GM04503 (cell line): Measurements from ENCODE around the gene CORO2B.

ENCODE experiments used
- DNase-seq: peaks from one replicate; pipeline ENCODE4 v3.0.0-alpha.2; 2012; ENCODE audit warnings: low read depth

Gene CORO2B

GRCh38 chr15:68650901-68651709 is 72.3 kb downstream of the CORO2B start:
- DNase-seq, result no peak

GRCh38 chr15:68651916-68652525 is 73.2 kb downstream of the CORO2B start:
- DNase-seq, result no peak

- DNase-seq, result no peak
Measured at GRCh38 chr15:68653031-68653635, 74.3 kb downstream of the CORO2B start.

- DNase-seq, result no peak
Measured at GRCh38 chr15:68653801-68654200, 75.0 kb downstream of the CORO2B start.

- no peak for DNase-seq
Measured at GRCh38 chr15:68654786-68655560, 76.2 kb downstream of the CORO2B start.

- DNase-seq, result no peak
Measured at GRCh38 chr15:68655686-68656437, 77.1 kb downstream of the CORO2B start.

GRCh38 chr15:68656438-68656739 is 77.6 kb downstream of the CORO2B start:
- no peak for DNase-seq

GRCh38 chr15:68658151-68658550 is 79.4 kb downstream of the CORO2B start:
- no peak for DNase-seq

GRCh38 chr15:68658641-68659358 is 80.0 kb downstream of the CORO2B start:
- DNase-seq, result no peak

- DNase-seq, result no peak
Measured at GRCh38 chr15:68663526-68663925, 84.7 kb downstream of the CORO2B start.

- no peak for DNase-seq
Measured at GRCh38 chr15:68666120-68666811, 87.5 kb downstream of the CORO2B start.

GRCh38 chr15:68666812-68667450 is 88.1 kb downstream of the CORO2B start:
- DNase-seq, result no peak

- DNase-seq, result no peak
Measured at GRCh38 chr15:68667800-68668625, 89.2 kb downstream of the CORO2B start.

- no peak for DNase-seq
Measured at GRCh38 chr15:68668926-68669600, 90.3 kb downstream of the CORO2B start.

GRCh38 chr15:68672251-68672650 is 93.5 kb downstream of the CORO2B start:
- no peak for DNase-seq

- no peak for DNase-seq
Measured at GRCh38 chr15:68672781-68673205, 94.0 kb downstream of the CORO2B start.

- DNase-seq, result no peak
Measured at GRCh38 chr15:68674975-68675374, 96.2 kb downstream of the CORO2B start.

- no peak for DNase-seq
Measured at GRCh38 chr15:68676011-68676605, 97.3 kb downstream of the CORO2B start.
